HepG2 (cell line): ENCODE data around the gene ZBTB48. TPM values are rescaled to one million over a fixed set of nuclear protein-coding genes. Genes with fewer than 3 reads are reported as not detected.
A peak's percentile ranks its signal among the peaks of the same experiment; 100 is the strongest.

ENCODE experiments used
- GABPB1 ChIP-seq: IDR thresholded peaks from 2 replicates; pipeline ENCODE4 v1.6.1; 2016; ENCODE audit warnings: mild to moderate bottlenecking, missing genetic modification reagents, moderate library complexity, missing compliant biosample characterization
- IKZF5 ChIP-seq: IDR thresholded peaks from 2 replicates; pipeline ENCODE4 v1.6.1; 2018; ENCODE audit warnings: missing genetic modification reagents, mild to moderate bottlenecking, missing compliant biosample characterization
- MEIS2 ChIP-seq: sonication (generic); formaldehyde crosslinking; IDR thresholded peaks from 2 replicates; pipeline ENCODE4 v1.9.0; 2021; ENCODE audit warnings: mild to moderate bottlenecking, missing genetic modification reagents
- MIER3 ChIP-seq: IDR thresholded peaks from 2 replicates; pipeline ENCODE4 v1.6.1; 2016; ENCODE audit warnings: missing compliant biosample characterization, borderline replicate concordance
- MNT ChIP-seq: fragments of 450-650 bp; IDR thresholded peaks from 2 replicates; pipeline ENCODE4 v1.6.1; 2016
- NAIF1 ChIP-seq: sonication (generic); formaldehyde crosslinking; IDR thresholded peaks from 2 replicates; pipeline ENCODE4 v1.5.0; 2020; ENCODE audit warnings: mild to moderate bottlenecking, missing genetic modification reagents, borderline replicate concordance
- NFRKB ChIP-seq: fragments of 450-650 bp; IDR thresholded peaks from 2 replicates; pipeline ENCODE4 v1.6.1; 2017
- POLR2A ChIP-seq, 2 experiments: IDR thresholded peaks; 2 replicates each; pipeline ENCODE4 v1.6.1; 2011; ENCODE audit warnings: low read depth in 2 of 2, low read length in 2 of 2, mild to moderate bottlenecking in 1 of 2, moderate library complexity in 1 of 2; ENCODE audit not compliant: insufficient read depth in 1 of 2
- RBM22 ChIP-seq: fragments of 200-400 bp; formaldehyde crosslinking; optimal IDR thresholded peaks from 2 replicates; pipeline ENCODE3; 2017; ENCODE audit warnings: mild to moderate bottlenecking, low read length, moderate library complexity
- SAFB2 ChIP-seq: sonication (generic); formaldehyde crosslinking; IDR thresholded peaks from 2 replicates; pipeline ENCODE4 v1.5.1; 2020; ENCODE audit warnings: missing genetic modification reagents, low read depth, mild to moderate bottlenecking, borderline replicate concordance
- SALL2 ChIP-seq: sonication (generic); formaldehyde crosslinking; IDR thresholded peaks from 2 replicates; pipeline ENCODE4 v1.8.1; 2023; ENCODE audit warnings: mild to moderate bottlenecking, missing genetic modification reagents, inconsistent platforms
- ZFP82 ChIP-seq: sonication (generic); formaldehyde crosslinking; IDR thresholded peaks from 2 replicates; pipeline ENCODE4 v1.5.1; 2020; ENCODE audit warnings: mild to moderate bottlenecking, missing genetic modification reagents, borderline replicate concordance
- ZNF138 ChIP-seq: sonication (generic); formaldehyde crosslinking; IDR thresholded peaks from 2 replicates; pipeline ENCODE4 v1.5.0; 2020; ENCODE audit warnings: mild to moderate bottlenecking, low read depth, missing genetic modification reagents
- ZNF318 ChIP-seq: sonication (generic); formaldehyde crosslinking; IDR thresholded peaks from 2 replicates; pipeline ENCODE4 v1.4.0; 2020; ENCODE audit warnings: mild to moderate bottlenecking, missing genetic modification reagents
- ZNF567 ChIP-seq: sonication (generic); formaldehyde crosslinking; IDR thresholded peaks from 2 replicates; pipeline ENCODE4 v1.8.1; 2023; ENCODE audit warnings: mild to moderate bottlenecking, missing genetic modification reagents, borderline replicate concordance
- polyA plus RNA-seq, 8 experiments: library from polyadenylated mRNA; depleted of rRNA in 3 of 8; stranded (reverse) in 7 of 8; unstranded in 1 of 8; fragments of >200 nt; fragmentation: Illumina TruSeq in 4 of 8; extraction: Trizol in 4 of 8; gene quantifications; 2 replicates each; pipeline versions ENCODE4 v1.2.1 to v1.2.3, GENCODE V29; 2011 to 2016; ENCODE audit warnings: low read depth in 4 of 8, missing spikeins in 1 of 8, mixed read lengths in 1 of 8; ENCODE audit not compliant: insufficient read depth in 1 of 8
- total RNA-seq, 5 experiments: library from RNA; depleted of rRNA; stranded (reverse); fragments of >200 nt; fragmentation: Illumina TruSeq; extraction: Trizol; gene quantifications; 2 replicates each; pipeline ENCODE4 v1.2.3, GENCODE V29; 2016; ENCODE audit warnings: low read depth in 1 of 5
- TF ChIP-seq, protein P1 (sequence below): sonication (generic); formaldehyde crosslinking; IDR thresholded peaks from 2 replicates; pipeline ENCODE4 v1.4.0; 2020; ENCODE audit warnings: low read depth, mild to moderate bottlenecking, missing genetic modification reagents

The ZBTB48 gene
- total and polyA plus RNA-seq, 2 of the 13 experiments (the other 11 are each of a cell fraction or from before 2014, with no cell fraction given) = 13.0 to 17.1 TPM

- TF ChIP-seq ZNF567 (CRISPR knock-in tag) = peak; percentile 70; the same call in 1 of the 2 replicates
- peak; percentile 31; the same call in 1 of the 2 replicates for TF ChIP-seq GABPB1
- TF ChIP-seq ZNF138 = no peak
- TF ChIP-seq MEIS2 (CRISPR knock-in tag) = 0 out of 2 replicates have a peak, but pooled peaks have one; percentile 26
- 0 out of 2 replicates have a peak, but pooled peaks have one; percentile 16 for TF ChIP-seq IKZF5 (CRISPR knock-in tag)
- TF ChIP-seq, protein P1, sequence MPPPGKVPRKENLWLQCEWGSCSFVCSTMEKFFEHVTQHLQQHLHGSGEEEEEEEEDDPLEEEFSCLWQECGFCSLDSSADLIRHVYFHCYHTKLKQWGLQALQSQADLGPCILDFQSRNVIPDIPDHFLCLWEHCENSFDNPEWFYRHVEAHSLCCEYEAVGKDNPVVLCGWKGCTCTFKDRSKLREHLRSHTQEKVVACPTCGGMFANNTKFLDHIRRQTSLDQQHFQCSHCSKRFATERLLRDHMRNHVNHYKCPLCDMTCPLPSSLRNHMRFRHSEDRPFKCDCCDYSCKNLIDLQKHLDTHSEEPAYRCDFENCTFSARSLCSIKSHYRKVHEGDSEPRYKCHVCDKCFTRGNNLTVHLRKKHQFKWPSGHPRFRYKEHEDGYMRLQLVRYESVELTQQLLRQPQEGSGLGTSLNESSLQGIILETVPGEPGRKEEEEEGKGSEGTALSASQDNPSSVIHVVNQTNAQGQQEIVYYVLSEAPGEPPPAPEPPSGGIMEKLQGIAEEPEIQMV (CRISPR knock-in tag) = 0 out of 2 replicates have a peak, but pooled peaks have one; percentile 20
- TF ChIP-seq ZNF318 (CRISPR knock-in tag) = peak; percentile 24; the same call in 1 of the 2 replicates
- no peak for TF ChIP-seq RBM22
- no peak for TF ChIP-seq MNT
- no peak for TF ChIP-seq SALL2 (CRISPR knock-in tag)
- no peak for TF ChIP-seq POLR2A (IDR thresholded peaks at IDR 0.05; ENCODE audit: insufficient read depth in 1 of 2, low read depth in 2 of 2, low read length in 2 of 2)
- no peak for TF ChIP-seq NFRKB
- TF ChIP-seq SAFB2 (CRISPR knock-in tag) = no peak
- no peak for TF ChIP-seq MIER3 (CRISPR knock-in tag)
- no peak for TF ChIP-seq ZFP82 (CRISPR knock-in tag)
- no peak; the same call in 1 of the 2 replicates for TF ChIP-seq NAIF1 (CRISPR knock-in tag)
These were observed 24.7 kb upstream of the ZBTB48 start, which contains the start of gene TAS1R1 (continued) for GRCh38 chr1:6554907-6555778.
